C4-2B (cell line): ENCODE results near the gene B3GNT5.

Experiments used
- ZFX ChIP-seq: fragments of 450-650 bp; IDR thresholded peaks from 2 replicates; pipeline ENCODE4 v1.6.1; 2017
- TF ChIP-seq, protein P1 (sequence below): fragments of 450-650 bp; conservative IDR thresholded peaks from 2 replicates; pipeline ENCODE4 v1.5.1; 2017; ENCODE audit warnings: mild to moderate bottlenecking

GRCh38 chr3:183290216-183290615 is 37.2 kb downstream of the B3GNT5 start:
- TF ChIP-seq, protein P1, sequence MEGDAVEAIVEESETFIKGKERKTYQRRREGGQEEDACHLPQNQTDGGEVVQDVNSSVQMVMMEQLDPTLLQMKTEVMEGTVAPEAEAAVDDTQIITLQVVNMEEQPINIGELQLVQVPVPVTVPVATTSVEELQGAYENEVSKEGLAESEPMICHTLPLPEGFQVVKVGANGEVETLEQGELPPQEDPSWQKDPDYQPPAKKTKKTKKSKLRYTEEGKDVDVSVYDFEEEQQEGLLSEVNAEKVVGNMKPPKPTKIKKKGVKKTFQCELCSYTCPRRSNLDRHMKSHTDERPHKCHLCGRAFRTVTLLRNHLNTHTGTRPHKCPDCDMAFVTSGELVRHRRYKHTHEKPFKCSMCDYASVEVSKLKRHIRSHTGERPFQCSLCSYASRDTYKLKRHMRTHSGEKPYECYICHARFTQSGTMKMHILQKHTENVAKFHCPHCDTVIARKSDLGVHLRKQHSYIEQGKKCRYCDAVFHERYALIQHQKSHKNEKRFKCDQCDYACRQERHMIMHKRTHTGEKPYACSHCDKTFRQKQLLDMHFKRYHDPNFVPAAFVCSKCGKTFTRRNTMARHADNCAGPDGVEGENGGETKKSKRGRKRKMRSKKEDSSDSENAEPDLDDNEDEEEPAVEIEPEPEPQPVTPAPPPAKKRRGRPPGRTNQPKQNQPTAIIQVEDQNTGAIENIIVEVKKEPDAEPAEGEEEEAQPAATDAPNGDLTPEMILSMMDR = no peak
- TF ChIP-seq ZFX = no peak
